ENCODE results near the gene CNOT1. TPM values are rescaled to one million over a fixed set of nuclear protein-coding genes. Genes with fewer than 3 reads are reported as not detected.

Gene CNOT1
- total RNA-seq, 1 experiment from 2014 or later: 230 TPM

GRCh38 chr16:58533751-58534470 is 95.7 kb downstream of the CNOT1 start:
- Histone ChIP-seq H3K9me3 (ENCODE audit: control insufficient read depth in 1 of 2, insufficient read depth in 1 of 2, low read depth in 1 of 2, low read length in 2 of 2) (no peaks in the 10 kb centered on the region), H4K20me1 (ENCODE audit: insufficient read depth) (no peaks in the 10 kb centered on the region), H3K4me3 (replicated peaks in 1 of 2; ENCODE audit: low read depth in 1 of 2, low read length in 2 of 2) (no peak overlapping the region), H3K4me1 (ENCODE audit: control insufficient read depth in 1 of 2, insufficient read depth in 2 of 2, low read length in 2 of 2) (no peaks in the 10 kb centered on the region), H3K27me3 (ENCODE audit: insufficient read depth, low read length) (no peaks in the 10 kb centered on the region), H3K9me2 (ENCODE audit: insufficient read depth) (no peaks in the 10 kb centered on the region), H3K27ac (ENCODE audit: low read depth, low read length) (no peak overlapping the region), H2AFZ (ENCODE audit: low read depth, low read length, poor library complexity, severe bottlenecking) (no peak overlapping the region), H3K36me3 (ENCODE audit: control insufficient read depth in 1 of 2, insufficient read depth in 2 of 2, low read length in 2 of 2) (peaks cover 84 to 85% of the 10 kb centered on the region in 2 experiments), H3K9ac (ENCODE audit: low read length) (no peak overlapping the region), H3K79me2 (ENCODE audit: insufficient read depth, low read length) (peaks cover 37% of the 10 kb centered on the region), H3K4me2 (ENCODE audit: low read length) (no peak overlapping the region)
- ChIA-PET RAD21 (ENCODE audit: low non-redundant PET in 1 of 2, low total read pairs in 2 of 2, uncharacterized antibody in 2 of 2, unreplicated experiment in 2 of 2) (no interaction called here), CTCF (no interaction called here), POLR2A (no interaction called here)
- no peak for DNase-seq (ENCODE audit: low read depth, low spot score)
- TF ChIP-seq CTCF (IDR thresholded peaks at IDR 0.05 in 2 of 3, conservative IDR thresholded peaks at IDR 0.05 in 1 of 3; ENCODE audit: borderline replicate concordance in 1 of 3, insufficient read depth in 1 of 3, low read depth in 2 of 3, low read length in 2 of 3) (no peak), ZNF274 (IDR thresholded peaks at IDR 0.05; ENCODE audit: low read depth, low read length) (no peak), EZH2phosphoT487 (IDR thresholded peaks at IDR 0.05; ENCODE audit: borderline replicate concordance) (no peak), EZH2 (IDR thresholded peaks at IDR 0.05) (no peak), MAX (IDR thresholded peaks at IDR 0.05) (no peak), YY1 (IDR thresholded peaks at IDR 0.05; ENCODE audit: extremely low read depth, insufficient replicate concordance, low read depth, low read length) (no peak), ZBTB33 (IDR thresholded peaks at IDR 0.05; ENCODE audit: extremely low read depth, insufficient replicate concordance, low read length) (no peak), SP1 (IDR thresholded peaks at IDR 0.05; ENCODE audit: low read depth) (no peak), REST (IDR thresholded peaks at IDR 0.05; ENCODE audit: low read depth) (no peak), TCF7L2 (IDR thresholded peaks at IDR 0.05; ENCODE audit: borderline replicate concordance, extremely low read depth, insufficient read depth, insufficient read length) (no peak), CEBPB (IDR thresholded peaks at IDR 0.05; ENCODE audit: low read depth) (no peak), POLR2A (IDR thresholded peaks at IDR 0.05; ENCODE audit: borderline replicate concordance, extremely low read depth, insufficient read depth, insufficient read length) (no peak), ATF3 (IDR thresholded peaks at IDR 0.05) (no peak), CBX3 (IDR thresholded peaks at IDR 0.05; ENCODE audit: low read depth) (no peak), RAD21 (IDR thresholded peaks at IDR 0.05; ENCODE audit: low read depth) (no peak), SRF (IDR thresholded peaks at IDR 0.05; ENCODE audit: low read depth) (no peak), EGR1 (IDR thresholded peaks at IDR 0.05; ENCODE audit: low read depth) (no peak), POLR2AphosphoS5 (IDR thresholded peaks at IDR 0.05; ENCODE audit: low read depth, low read length) (no peak), FOSL1 (IDR thresholded peaks at IDR 0.05; ENCODE audit: low read depth) (no peak)
- no peak for ATAC-seq
- intact Hi-C loops (cut with micrococcal nuclease): loop anchor here (5.0 kb wide), 1 partner anchor 38 kb away; no protein-coding TSS in a partner anchor
- BruUV-seq (replicated peaks): no TSS peak

Data from HCT116 (cell line).